ENCODE measurements around the gene RNASET2. TPM values are rescaled to one million over a fixed set of nuclear protein-coding genes. Genes with fewer than 3 reads are reported as not detected.

Gene RNASET2
- total and polyA plus RNA-seq, 2 donors (not counting 1 experiment from before 2014, with no cell fraction given), result 12.9 to 18.0 TPM

GRCh38 chr6:166999884-167000253, 43.5 kb upstream of the RNASET2 start:
- Histone ChIP-seq H3K27me3 (ENCODE audit: control insufficient read depth, insufficient read depth, low read length) (no peaks in the 10 kb centered on the region), H3K4me1 (ENCODE audit: control insufficient read depth, extremely low read depth, insufficient read depth, low read length) (peaks cover 4% of the 10 kb centered on the region), H3K4me3 (replicated peaks in 1 of 4; ENCODE audit: control extremely low read depth in 1 of 4, insufficient read depth in 1 of 4, low read depth in 3 of 4, low read length in 4 of 4) (peak overlapping the region; percentile 77 to 87 (median 81)), H4K20me1 (ENCODE audit: control insufficient read depth, extremely low read depth, insufficient read depth, low read length) (no peaks in the 10 kb centered on the region), H3K9ac (ENCODE audit: insufficient read depth, low read length) (peak overlapping the region; percentile 62), H2AFZ (ENCODE audit: low read length) (peak overlapping the region; percentile 74), H3K27ac (ENCODE audit: insufficient read depth, low read length) (peak overlapping the region; percentile 61), H3K36me3 (ENCODE audit: control insufficient read depth, insufficient read depth, low read length) (peaks cover 2% of the 10 kb centered on the region), H3K4me2 (ENCODE audit: extremely low read depth, insufficient read depth, low read length) (peak overlapping the region; percentile 78), H3K79me2 (ENCODE audit: control insufficient read depth, insufficient read depth, low read length) (peaks cover 44% of the 10 kb centered on the region), H3K9me3 (ENCODE audit: control insufficient read depth, insufficient read depth, low read depth, low read length) (no peaks in the 10 kb centered on the region)
- peak in 1 of 2 donors; percentile 5 for DNase-seq (ENCODE audit: low read depth in 2 of 2)
- no peak for TF ChIP-seq EZH2 (IDR thresholded peaks at IDR 0.05; ENCODE audit: low read length, missing control alignments)
- TF ChIP-seq, protein P1, sequence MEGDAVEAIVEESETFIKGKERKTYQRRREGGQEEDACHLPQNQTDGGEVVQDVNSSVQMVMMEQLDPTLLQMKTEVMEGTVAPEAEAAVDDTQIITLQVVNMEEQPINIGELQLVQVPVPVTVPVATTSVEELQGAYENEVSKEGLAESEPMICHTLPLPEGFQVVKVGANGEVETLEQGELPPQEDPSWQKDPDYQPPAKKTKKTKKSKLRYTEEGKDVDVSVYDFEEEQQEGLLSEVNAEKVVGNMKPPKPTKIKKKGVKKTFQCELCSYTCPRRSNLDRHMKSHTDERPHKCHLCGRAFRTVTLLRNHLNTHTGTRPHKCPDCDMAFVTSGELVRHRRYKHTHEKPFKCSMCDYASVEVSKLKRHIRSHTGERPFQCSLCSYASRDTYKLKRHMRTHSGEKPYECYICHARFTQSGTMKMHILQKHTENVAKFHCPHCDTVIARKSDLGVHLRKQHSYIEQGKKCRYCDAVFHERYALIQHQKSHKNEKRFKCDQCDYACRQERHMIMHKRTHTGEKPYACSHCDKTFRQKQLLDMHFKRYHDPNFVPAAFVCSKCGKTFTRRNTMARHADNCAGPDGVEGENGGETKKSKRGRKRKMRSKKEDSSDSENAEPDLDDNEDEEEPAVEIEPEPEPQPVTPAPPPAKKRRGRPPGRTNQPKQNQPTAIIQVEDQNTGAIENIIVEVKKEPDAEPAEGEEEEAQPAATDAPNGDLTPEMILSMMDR (conservative IDR thresholded peaks at IDR 0.05 in 1 of 2, IDR thresholded peaks at IDR 0.05 in 1 of 2; ENCODE audit: low read depth in 1 of 2, low read length in 2 of 2), result no peak

DNA sequence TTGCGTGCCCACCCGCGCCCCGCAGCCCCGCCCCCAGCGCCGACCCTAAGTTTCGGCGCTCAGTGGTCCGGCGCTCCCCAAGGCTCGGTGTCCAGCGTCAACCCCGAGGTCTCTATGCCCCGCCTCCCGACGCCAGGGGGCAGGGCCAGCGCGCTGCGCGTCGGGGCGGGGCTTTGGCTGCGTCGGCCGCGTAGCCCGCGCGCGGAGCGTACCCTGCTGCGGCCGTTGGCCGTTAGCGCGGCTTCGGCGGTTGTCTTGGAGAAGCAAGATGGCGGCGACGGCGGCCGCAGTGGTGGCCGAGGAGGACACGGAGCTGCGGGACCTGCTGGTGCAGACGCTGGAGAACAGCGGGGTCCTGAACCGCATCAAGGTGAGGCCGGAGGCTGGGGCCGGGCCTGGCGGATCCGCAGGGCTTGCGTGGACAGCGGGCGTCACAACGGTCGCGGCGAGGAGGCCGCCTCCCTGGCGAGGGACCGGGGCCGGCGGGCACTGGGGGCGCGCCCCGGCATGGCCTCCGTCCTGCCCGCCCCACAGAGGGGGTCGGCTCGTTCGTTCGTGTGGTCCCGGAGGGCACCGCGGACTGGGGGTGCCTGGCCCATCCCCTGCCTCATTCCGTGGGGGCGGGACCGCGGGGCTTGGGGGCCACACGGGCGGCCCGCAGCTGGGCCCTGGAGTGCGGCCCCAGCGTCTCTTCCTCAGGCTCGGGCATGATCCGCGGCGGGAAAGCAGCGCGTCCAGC, 43.0 kb upstream of the RNASET2 start, which contains the start of gene CEP43:
TSS of gene CEP43 (plus strand) at position 253 of the 739 bp plus-strand sequence. CDS start at position 269, 16 bp downstream.
- Histone ChIP-seq H3K79me2 (ENCODE audit: control insufficient read depth, insufficient read depth, low read length) (peaks cover 47% of the 10 kb centered on the region), H2AFZ (ENCODE audit: low read length) (peak within 1 kb of the TSS; percentile 91), H3K27me3 (ENCODE audit: control insufficient read depth, insufficient read depth, low read length) (no peaks in the 10 kb centered on the region), H3K27ac (ENCODE audit: insufficient read depth, low read length) (peak within 1 kb of the TSS; percentile 61), H3K4me2 (ENCODE audit: extremely low read depth, insufficient read depth, low read length) (peak within 1 kb of the TSS; percentile 83), H4K20me1 (ENCODE audit: control insufficient read depth, extremely low read depth, insufficient read depth, low read length) (no peaks in the 10 kb centered on the region), H3K9me3 (ENCODE audit: control insufficient read depth, insufficient read depth, low read depth, low read length) (no peaks in the 10 kb centered on the region), H3K9ac (ENCODE audit: insufficient read depth, low read length) (peak within 1 kb of the TSS; percentile 67), H3K4me1 (ENCODE audit: control insufficient read depth, extremely low read depth, insufficient read depth, low read length) (peaks cover 4% of the 10 kb centered on the region), H3K36me3 (ENCODE audit: control insufficient read depth, insufficient read depth, low read length) (peaks cover 2% of the 10 kb centered on the region), H3K4me3 (replicated peaks in 1 of 4; ENCODE audit: control extremely low read depth in 1 of 4, insufficient read depth in 1 of 4, low read depth in 3 of 4, low read length in 4 of 4) (peak within 1 kb of the TSS; percentile 85 to 92 (median 86))
- TF ChIP-seq EZH2 (IDR thresholded peaks at IDR 0.05; ENCODE audit: low read length, missing control alignments), result no peak
- TF ChIP-seq, protein P1 (conservative IDR thresholded peaks at IDR 0.05 in 1 of 2, IDR thresholded peaks at IDR 0.05 in 1 of 2; ENCODE audit: low read depth in 1 of 2, low read length in 2 of 2), result no peak
- DNase-seq (ENCODE audit: low read depth in 2 of 2), result peak; percentile 90 to 95

DNA sequence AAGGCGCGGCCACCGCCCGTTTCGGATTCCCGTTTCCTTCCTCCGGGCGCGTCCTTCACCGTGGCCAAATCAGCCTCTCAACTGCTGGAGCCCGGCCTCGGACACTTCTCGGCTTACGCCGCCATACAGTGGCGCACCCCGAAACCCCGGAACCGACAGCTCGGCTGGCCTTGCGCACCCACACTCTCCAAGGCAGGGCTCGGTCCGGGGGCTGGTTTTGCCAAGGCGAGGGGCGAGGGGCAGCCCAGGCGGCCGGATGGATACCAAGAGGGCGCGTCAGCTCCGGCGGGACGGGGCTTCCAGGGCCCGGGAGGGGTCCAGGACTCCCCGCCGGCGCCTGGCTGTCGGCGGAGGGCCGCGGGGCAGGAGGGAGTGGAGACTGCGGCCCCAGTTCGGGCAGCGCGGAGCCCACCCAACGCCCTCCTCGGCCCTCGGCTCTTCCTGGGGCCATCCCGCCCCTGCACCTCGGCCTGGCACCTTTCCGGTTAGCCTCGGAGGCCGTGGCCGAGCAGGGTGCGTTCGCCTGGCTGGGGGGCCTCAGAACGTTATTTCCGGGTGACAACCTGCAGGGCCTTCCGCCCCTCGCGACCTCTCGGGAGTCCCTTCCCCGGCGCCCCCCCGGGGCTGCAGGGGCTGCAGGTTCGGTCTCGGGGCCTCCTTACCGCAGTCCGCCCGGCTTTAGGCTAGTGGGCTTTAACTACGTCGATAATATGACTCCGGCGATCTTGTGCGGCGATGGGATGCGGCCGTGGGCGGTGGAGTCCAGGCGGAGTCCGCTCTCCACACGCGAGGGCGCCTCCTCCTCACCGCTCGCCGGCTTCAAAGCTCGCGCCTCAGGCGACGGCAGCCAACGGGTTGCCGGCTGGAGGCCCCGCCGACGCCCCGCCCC, 42.1 kb upstream of the RNASET2 start:
- Histone ChIP-seq H3K36me3 (ENCODE audit: control insufficient read depth, insufficient read depth, low read length) (peaks cover 2% of the 10 kb centered on the region), H3K79me2 (ENCODE audit: control insufficient read depth, insufficient read depth, low read length) (peaks cover 47% of the 10 kb centered on the region), H3K4me2 (ENCODE audit: extremely low read depth, insufficient read depth, low read length) (peak overlapping the region; percentile 83), H3K4me3 (replicated peaks in 1 of 4; ENCODE audit: control extremely low read depth in 1 of 4, insufficient read depth in 1 of 4, low read depth in 3 of 4, low read length in 4 of 4) (peak overlapping the region; percentile 70 to 92 (median 82)), H3K4me1 (ENCODE audit: control insufficient read depth, extremely low read depth, insufficient read depth, low read length) (peaks cover 4% of the 10 kb centered on the region), H4K20me1 (ENCODE audit: control insufficient read depth, extremely low read depth, insufficient read depth, low read length) (no peaks in the 10 kb centered on the region), H3K27me3 (ENCODE audit: control insufficient read depth, insufficient read depth, low read length) (no peaks in the 10 kb centered on the region), H3K9me3 (ENCODE audit: control insufficient read depth, insufficient read depth, low read depth, low read length) (no peaks in the 10 kb centered on the region), H3K27ac (ENCODE audit: insufficient read depth, low read length) (peak overlapping the region; percentile 35), H3K9ac (ENCODE audit: insufficient read depth, low read length) (peak overlapping the region; percentile 67), H2AFZ (ENCODE audit: low read length) (peak overlapping the region; percentile 39)
- DNase-seq (ENCODE audit: low read depth in 2 of 2), result no peak
- TF ChIP-seq, protein P1 (conservative IDR thresholded peaks at IDR 0.05 in 1 of 2, IDR thresholded peaks at IDR 0.05 in 1 of 2; ENCODE audit: low read depth in 1 of 2, low read length in 2 of 2), result no peak
- no peak for TF ChIP-seq EZH2 (IDR thresholded peaks at IDR 0.05; ENCODE audit: low read length, missing control alignments)
